GM18505 (cell line): Measurements from ENCODE around the gene FAAP20.

Experiments used
- ATAC-seq: cut with Tn5 transposase; IDR thresholded peaks from one replicate; pipeline ENCODE4 v1.9.1; 2021; ENCODE audit not compliant: unreplicated experiment
- POLR2A ChIP-seq: IDR thresholded peaks from 4 replicates; pipeline ENCODE4 v1.6.1; 2011; ENCODE audit warnings: borderline replicate concordance; ENCODE audit not compliant: insufficient read depth, insufficient read length; ENCODE audit errors: extremely low read depth

The FAAP20 gene

DNA sequence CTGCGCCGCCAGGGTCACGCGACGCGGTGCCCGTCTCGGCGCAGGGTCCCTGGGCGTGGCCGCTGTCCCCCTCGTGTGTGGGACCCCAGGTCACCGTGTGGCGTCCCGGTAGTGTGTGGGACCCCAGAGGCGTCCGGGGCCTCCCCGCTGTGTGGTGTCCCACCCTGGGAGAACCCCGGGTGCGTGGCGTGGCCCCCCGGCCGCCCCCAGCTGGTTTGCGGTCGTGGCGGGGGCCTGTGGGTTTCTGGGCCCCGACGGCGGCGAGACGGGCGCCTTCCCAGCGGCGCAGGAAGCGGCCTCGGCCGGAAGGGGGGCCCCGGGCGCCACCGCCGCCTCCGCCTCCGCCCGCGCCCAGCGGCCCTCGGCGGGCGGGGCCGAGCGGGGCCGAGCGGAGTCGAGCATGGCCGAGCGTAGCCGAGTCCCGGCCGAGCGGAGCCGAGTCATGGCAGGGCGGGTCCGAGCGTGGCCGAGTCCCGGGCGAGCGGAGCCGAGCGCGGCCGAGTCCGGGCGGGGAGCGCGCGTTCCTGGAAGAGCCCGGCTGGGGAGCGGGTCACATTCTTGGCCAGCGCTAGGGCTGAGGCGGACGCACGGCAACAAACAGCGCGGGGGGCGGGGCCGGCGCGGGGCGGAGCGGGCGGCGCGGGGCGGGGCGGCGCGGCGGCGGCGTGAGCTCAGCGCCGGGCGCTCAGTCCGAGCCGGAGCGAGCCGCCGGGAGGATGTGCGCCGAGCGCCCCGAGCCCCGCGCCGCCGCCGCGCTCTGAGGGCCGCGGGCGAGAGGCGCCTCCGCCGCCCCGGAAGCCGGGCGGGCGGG is 33.0 kb upstream of the FAAP20 start:
- ATAC-seq: peak; percentile 82
- peak; percentile 69 for TF ChIP-seq POLR2A

GRCh38 chr1:2226525-2227345 is 32.2 kb upstream of the FAAP20 start:
- TF ChIP-seq POLR2A: no peak
- ATAC-seq: peak; percentile 2

DNA sequence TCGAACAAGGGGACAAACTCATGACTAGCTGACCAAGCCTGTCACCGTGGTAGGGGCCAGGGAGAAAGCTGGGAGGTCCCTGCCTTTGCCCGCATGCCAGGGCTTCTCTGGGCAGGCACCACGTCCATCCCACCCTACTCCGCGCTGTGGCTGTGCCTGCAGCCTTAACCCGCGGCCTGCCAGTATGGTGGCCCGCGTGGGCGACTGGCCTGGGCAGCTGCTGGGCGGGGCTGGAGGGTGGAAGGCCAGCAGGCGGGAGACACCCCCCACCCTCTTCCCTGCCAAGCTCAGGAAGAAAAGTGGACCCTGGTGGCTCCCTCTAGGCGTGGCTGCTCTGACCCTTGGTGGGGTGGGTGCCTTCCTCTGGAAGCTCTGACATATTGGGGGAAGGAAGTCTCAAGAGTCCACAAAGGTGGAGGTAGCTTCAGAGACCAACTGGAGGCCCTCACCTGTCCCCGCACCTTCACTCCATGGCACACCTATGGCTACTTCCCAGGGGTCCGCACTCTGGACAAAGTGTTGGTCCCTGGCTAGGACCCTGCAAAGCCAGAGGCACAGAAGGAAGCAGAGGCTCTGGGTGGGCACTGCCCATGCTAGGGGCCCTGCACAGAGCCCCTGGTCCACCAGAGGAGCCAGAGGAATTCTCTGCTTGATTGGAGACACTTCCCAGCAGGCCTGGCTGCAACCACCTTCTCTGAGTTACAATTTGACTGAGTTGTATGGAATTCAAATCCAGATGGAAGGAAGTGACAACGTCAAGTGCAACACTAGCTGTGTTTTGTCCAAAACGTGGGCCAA is 30.3 kb upstream of the FAAP20 start:
- ATAC-seq: no peak
- no peak for TF ChIP-seq POLR2A

- ATAC-seq: no peak
- TF ChIP-seq POLR2A: no peak
Measured at GRCh38 chr1:2224170-2224584, 29.6 kb upstream of the FAAP20 start.

DNA sequence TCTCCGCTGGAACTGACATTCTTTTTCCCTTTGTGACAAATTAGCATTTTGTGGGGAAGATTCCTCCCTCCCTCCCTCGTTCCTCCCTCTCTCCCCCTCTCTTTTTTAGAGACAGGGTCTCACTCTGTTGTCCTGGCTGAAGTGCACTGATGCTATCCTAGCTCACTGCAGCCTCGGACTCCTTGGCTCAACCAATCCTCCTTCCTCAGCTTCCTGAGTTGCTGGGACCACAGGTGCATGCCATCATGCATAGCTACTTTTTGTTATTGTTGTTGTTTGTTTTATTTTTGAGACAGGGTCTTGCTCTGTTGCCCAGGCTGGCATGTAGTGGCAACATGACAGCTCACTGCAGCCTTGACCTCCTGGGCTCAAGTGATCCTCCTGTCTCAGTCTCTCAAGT is 26.7 kb upstream of the FAAP20 start:
- no peak for TF ChIP-seq POLR2A
- no peak for ATAC-seq

DNA sequence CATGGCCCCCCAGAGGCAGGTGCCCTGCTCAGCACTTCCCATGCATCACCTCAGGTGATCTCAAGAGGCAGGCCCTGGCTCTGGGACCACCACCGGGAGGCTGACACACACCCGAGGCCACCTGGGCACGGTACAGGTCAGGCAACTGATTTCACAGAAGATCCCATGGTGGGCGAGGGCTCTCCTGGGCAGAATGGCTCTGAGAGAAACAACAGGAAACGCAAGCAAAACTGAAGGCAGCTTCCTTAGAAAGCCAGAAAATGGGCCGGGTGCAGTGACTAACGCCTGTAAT is 22.1 kb upstream of the FAAP20 start:
- no peak for TF ChIP-seq POLR2A
- ATAC-seq: no peak

DNA sequence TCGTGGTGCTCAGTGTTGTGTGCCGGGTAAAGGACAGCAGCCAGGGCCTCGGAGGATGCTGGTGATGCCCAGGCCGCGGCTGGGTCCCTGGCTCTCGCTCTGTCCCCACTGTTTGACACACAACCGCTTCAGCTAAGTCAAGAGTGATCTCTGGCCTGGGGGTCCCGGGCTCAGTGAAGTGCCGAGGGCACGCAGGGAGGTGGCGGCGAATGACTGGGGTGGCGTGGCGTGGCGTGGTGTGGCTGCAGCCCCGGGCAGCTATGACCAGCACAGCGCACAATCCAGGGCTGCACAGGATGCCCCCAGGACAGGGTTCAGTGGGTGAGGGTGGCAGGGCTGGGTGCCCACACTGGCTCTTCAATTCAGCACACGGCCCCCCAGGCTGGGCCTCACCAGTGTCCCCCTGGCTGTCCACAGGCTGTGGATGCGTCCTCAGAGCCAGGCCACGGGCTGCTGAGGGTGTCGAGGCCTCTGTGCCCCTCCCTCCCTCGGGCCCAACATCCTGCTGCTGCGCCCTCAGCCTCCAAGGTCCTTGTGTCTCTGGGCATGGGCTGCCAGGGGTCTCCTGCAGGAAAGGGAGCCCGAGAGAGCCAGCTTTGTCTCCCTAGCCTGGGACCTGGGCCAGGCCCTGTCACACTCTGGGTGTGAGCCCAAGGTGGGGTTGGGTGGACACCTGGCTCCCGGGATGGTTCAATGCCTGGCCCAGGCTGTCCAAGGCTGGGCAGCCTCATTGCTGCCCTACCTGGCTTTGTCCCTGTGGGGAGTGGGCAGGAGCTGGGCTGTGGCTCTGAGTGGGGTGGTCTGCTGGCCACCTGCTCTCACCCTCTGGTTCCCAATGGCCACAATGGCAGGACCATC is 21.6 kb upstream of the FAAP20 start:
- no peak for TF ChIP-seq POLR2A
- no peak for ATAC-seq

DNA sequence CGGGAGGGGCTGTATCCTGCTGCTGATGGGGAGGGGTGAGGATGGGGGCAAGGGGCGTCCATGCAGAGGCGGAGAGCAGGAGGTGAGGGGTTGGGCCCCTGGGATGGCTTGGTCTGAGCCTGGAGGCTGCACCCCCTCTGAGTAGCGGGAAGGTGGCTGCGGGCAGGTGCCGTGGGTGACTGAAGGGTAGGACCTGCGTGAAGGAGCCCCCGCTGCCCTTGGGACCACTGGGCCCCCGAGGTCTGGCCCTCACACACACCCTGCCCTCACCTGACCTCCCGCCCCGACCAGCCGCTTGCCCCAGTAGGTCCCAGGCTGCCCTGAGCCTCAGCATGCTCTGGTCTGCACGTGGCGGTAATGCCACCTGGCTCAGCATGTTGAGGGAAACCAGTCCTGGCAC is 20.8 kb upstream of the FAAP20 start:
- no peak for ATAC-seq
- TF ChIP-seq POLR2A: no peak

- TF ChIP-seq POLR2A: no peak
- no peak for ATAC-seq
Measured at GRCh38 chr1:2214541-2215241, 20.1 kb upstream of the FAAP20 start.

DNA sequence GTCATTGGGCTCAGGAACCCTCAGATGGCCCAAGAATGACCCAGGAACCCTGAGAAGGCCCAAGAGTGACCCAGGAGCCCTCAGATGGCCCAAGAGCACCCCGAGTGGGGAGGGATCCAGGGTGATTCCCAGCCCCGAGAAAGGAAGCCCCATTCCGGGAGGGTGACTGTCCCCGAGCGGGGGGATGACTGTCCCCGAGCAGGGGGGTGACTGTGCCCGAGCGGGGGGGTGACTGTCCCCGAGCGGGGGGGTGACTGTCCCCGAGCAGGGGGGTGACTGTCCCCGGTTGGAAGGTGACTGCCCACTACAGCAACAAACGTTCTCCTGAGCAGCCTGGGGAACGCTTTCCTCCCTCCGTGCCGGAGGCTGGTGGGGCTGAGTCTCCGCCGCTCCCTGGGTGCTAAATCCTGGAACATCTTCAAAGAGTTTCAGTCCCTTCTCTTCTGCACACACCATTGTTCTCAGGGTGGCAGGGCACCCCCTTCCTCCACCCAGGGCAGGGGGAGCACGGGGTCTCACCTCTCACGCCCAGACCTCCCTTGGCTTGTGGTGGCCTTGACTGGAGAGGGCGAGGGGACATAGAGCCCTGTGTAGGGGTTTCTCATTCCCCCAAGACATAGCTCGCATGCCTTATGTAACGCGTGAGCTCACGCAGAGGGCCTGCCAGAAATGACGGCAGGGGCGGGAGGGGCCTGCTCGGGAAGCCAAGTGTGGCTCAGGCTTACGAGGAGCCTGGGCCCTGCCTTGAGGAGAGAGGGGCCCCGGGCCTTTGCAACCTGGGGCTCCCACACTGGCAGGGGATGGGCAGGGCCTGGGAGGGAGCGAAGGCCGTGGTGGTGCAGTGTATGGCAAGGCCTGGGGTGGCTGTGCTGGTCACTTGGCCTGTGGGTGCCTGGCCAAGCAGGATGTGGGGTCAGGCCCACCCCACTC is 19.3 kb upstream of the FAAP20 start:
- no peak for ATAC-seq
- TF ChIP-seq POLR2A: no peak
